ENCODE measurements around the gene PRX. TPM values are rescaled to one million over a fixed set of nuclear protein-coding genes. Genes with fewer than 3 reads are reported as not detected.

The PRX gene
- total and polyA plus RNA-seq, 2 of the 4 experiments (the other 2 are of a cell fraction) = 0.90 to 1.7 TPM

- TF ChIP-seq SMC3 (IDR thresholded peaks at IDR 0.05; ENCODE audit: low read depth, low read length) (no peak), POLR2A (IDR thresholded peaks at IDR 0.05; ENCODE audit: low read depth, low read length) (no peak), RFX5 (IDR thresholded peaks at IDR 0.05; ENCODE audit: low read depth, low read length) (no peak), MXI1 (IDR thresholded peaks at IDR 0.05; ENCODE audit: borderline replicate concordance, low read depth, low read length) (no peak)
These were observed 9.8 kb upstream of the PRX start (continued) for GRCh38 chr19:40422748-40423566.
